HG03025 (cell line): ENCODE results near the gene CCDC195.

Source experiments
- ATAC-seq: cut with Tn5 transposase; IDR thresholded peaks from one replicate; pipeline ENCODE4 v1.9.1; 2021; ENCODE audit warnings: mild to moderate bottlenecking, moderate library complexity; ENCODE audit not compliant: unreplicated experiment, low FRiP score

Gene CCDC195, protein sequence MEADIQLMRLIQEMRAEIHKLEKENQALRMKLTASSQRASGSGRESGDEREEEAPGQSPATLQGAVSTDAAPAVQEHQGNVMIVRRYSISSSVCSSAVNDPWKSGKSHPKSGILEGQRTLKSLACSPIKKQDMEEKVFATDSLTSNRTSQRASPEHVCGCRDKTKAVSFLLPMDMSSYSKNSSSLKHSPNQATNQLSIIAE

DNA sequence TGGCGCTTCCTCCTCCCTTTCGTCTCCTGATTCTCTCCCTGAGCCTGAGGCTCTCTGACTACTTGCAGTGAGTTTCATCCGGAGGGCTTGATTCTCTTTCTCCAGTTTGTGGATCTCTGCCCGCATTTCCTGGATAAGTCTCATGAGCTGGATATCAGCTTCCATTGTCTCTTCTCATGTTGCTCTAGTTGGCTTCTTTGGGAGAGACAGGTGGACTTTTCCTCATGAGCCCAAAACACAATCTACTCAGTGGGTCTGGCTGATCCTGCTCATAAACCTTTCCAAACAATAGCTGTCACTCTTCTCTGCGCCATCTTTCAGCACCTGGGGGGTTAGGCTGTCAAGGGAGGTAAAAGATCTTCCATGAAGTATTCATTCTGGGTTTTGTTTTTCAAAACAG is at the start of gene CCDC195:
Gene CCDC195 (minus strand): TSS at position 165 of the 400 bp plus-strand sequence. CDS start 0 bp downstream, at position 165.
- no peak for ATAC-seq

DNA sequence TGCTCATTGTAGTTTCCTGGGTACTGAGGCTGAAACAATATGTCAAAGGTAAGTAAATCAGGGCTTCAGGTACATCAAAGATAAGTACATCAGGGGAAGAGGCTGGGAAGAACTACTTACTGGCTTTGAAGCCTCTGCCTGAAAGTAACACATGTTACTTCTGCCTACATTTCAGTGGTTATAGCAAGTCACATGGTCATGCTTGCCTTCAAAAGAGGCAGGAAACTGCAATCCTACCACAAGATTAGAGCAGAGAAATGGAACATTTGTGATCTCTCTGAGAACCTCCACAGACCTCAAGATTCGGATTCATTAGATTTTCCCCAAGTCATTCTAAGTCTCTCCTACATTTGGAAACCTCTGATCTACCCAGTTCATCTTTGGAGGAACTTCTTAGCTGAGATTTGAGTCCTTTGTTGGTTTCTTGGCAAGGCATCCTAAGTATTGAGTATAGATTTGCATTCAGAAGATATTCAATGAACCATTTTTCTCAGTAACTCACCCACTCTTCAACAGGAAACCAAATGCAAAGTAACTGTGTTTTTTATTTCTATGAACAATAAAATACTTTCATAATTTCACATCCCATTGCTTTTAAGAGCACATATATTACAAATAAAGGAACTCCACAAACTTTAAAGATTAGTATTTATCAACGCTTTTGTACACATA is 48.5 kb upstream of the CCDC195 start:
- peak; percentile 77 for ATAC-seq

DNA sequence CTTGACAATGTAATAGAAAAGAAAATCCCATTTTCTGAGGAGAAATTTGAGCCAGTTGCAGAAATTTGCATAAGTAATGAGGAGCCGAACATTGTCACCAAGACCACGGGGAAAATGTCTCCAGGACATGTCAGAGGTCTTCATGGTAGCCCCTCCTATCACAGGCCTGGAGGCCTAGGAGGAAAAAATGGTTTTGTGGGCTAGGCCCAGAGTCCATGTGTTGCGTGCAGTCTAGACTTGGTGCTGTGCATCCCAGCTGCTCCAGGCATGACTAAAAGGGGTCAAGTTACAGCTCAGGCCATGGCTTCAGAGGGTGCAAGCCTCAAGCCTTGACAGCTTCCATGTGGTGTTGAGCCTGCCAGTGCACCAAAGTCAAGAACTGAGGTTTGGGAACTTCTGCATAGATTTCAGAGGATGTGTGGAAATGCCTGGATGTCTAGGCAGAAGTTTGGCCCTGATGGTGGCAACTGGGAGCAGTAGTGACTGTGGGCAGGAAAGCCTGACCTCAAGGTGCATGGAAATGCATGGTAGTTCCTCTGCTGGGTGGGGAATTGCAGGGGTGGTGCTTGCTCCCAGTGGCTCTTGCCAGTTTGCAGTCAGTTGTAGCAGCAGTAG is 41.9 kb upstream of the CCDC195 start:
- no peak for ATAC-seq

DNA sequence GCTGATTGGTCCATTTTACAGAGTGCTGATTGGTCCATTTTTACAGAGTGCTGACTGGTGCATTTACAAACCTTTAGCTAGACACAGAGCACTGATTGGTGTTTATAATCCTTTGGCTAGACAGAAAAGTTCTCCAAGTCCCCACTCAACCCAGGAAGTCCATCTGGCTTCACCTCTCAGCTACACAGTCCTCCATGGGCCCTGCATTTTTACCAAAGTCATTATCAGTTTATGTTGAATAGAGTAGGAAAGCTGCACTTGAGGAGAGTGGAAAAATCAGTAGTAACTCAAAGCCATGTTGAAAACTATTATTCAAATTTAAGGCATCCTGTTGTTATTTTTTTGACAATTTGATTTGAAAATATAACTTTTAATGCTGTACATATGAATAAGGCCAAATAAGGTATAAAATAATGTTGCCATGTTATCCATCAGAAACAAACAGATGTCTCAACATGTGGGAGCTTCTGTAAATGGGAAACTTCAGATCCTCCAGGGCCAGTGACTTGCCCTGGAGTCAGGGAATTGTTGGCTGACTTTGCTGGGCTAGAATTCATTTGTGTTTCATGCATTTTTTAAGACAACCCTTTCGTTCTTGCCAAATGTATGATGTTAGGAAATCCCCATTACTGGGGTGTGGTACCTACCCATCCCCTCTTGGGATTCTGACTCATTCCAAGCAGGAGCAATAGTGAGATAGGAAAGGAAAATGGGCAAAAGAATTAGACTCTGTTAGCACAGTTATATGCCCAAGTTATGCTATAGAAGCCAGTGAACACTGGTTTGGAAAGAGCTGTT is 37.8 kb upstream of the CCDC195 start:
- ATAC-seq = no peak

DNA sequence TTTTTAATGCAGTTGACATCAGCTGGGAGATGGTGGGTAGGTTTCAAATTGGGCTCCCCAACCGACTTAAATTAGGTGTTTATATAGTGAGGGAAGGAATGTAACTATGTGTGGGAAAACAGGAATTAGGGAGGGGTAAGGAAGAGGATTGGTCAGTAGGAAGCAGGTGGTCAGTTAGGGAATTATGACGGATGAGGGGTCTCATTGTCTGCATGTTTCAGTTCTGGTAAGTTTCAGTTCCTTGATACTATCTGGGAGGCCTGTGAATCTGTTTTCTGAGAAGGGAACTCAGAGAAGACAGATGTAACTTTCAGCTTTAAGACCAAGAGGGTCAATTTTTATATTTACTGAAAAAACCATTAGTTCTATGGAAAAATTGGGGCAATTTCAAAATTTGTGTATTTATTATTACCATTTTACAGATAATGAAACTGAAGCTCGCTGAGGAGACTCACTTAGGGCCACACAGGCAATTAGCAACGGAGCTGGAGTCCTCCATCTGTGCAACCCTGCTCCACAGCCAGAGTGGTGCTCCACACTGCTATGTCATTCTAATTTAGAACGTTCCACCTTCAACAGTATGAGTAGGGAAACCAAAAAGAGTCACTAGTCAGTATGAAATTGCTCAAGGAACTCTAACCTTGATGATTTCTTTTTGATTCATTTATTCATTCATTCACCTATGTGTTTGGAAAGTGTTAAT is 36.0 kb upstream of the CCDC195 start:
- no peak for ATAC-seq

DNA sequence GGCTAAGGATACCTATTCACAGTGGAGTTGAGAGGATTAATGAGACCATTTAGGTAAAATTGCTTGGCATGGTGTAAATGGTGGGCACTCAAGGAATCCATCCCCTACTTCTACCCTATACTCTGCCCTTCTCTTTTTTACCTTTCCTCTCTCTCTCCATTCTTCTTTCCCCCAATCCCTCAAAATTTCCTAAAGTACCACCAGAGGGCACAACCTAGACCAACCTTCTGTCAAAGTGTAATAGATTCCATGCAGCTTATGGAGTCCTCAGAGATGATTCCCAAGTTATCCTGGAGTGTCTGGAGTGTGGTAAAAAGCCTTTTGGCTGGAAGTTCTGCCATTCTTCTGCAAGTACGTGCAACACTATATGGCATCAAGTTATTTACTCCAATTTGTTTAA is 33.0 kb upstream of the CCDC195 start:
- no peak for ATAC-seq

DNA sequence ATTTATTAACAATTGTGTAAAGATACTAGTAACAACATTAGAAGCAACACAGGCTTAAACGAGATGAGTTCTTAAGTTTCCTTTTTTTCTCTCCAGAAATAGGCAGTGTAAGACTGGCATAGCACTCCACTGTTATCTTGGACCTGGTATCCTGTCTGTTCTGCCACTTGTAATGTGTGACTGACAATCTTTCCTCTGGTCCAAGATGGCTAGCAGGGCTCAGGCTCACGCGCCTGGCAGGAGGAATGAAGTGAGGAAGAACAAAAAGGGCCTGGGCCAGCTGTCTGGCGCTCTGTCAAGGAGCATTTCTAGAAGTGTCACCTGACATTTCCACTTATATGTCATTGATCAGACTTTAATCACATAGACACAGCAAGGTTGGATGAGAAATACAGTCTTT is 31.6 kb upstream of the CCDC195 start:
- no peak for ATAC-seq

DNA sequence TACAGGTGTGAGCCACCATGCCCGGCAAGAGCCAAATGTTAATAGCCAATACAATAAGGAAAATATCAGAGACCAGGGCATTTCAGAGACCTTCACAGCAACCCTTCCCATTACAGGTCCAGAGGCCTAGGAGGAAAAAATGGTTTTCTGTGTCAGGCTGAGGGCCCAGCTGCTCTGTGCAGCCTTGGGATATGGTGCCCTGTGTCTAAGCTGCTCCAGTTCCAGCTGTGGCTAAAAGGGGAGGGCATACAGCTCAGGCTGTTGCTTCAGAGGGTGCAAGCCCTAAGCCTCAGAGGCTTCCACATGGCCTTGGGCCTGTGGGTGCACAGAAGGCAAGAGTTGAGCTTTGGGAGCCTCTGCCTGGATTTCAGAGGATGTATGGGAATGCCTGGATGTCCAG is 20.1 kb upstream of the CCDC195 start:
- no peak for ATAC-seq

DNA sequence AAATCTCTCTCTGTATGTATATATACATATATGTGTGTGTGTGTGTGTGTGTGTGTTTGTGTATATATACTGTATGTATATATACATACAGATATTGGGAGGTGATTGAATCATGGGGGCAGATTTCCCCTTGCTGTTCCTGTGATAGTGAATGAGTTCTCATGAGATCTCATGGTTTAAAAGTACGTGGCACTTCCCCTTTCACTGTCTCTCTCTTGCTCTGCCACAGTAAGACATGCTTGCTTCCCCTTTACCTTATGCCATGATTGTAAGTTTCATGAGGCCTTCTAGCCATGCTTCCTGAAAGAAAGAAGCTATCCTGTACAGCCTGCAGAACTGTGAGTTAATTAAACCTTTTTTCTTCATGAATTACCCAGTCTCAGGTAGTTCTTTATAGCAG is 18.8 kb upstream of the CCDC195 start:
- ATAC-seq = no peak

DNA sequence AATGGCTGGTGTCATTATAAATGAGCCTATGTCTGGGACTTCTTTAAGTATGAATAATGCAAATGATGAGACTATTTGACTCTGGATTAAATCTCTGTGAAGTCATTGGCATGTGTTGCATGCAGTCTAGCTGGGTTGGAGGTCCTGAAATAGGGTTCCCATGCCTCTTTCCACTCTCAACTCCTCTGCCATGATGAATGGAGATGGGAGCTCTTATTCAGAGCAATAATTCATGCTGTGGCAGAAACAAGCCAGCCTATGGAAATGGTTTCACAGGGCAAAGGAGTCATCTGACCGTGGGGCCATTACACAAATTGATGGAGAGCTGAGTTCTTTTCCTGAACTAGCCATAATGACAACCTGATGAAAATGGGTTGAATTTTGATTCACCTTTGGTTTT is 15.5 kb upstream of the CCDC195 start:
- ATAC-seq = no peak

DNA sequence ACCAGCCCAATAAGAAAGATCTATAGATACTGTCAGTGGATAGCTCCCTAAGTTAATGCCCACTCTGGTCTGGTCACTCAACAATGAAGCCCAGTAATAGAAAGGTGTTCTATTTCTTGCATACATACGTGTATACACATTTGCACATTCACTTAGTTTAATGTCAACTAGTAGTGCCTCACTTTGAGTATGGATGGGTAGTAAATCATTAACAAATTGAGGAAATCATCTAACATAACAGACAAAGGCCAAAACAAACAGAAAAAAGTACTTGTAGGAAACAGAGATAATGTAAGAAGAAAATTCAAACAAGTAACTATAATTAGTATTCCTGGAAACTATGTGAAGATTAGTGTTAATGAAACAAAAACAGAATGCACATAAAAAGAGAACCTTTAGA is 13.3 kb upstream of the CCDC195 start:
- no peak for ATAC-seq

DNA sequence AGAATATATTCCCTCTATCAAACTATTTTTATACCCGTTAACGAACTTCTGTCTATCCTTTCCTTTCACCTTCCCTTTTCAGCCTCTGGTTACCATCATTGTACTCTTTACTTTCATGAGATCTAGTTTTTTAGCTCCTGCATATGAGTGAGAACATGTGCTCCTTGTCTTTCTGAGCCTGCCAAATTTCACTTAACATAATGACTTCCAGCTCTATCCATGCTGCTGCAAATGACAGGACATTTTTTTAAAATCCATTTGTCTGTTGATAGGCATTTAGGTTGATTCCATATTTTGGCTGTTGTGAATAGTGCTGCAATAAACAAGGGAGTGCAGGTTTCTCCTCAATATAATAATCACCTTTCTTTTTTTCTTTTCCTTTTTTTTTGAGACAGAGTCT is 8.2 kb upstream of the CCDC195 start:
- ATAC-seq = no peak

DNA sequence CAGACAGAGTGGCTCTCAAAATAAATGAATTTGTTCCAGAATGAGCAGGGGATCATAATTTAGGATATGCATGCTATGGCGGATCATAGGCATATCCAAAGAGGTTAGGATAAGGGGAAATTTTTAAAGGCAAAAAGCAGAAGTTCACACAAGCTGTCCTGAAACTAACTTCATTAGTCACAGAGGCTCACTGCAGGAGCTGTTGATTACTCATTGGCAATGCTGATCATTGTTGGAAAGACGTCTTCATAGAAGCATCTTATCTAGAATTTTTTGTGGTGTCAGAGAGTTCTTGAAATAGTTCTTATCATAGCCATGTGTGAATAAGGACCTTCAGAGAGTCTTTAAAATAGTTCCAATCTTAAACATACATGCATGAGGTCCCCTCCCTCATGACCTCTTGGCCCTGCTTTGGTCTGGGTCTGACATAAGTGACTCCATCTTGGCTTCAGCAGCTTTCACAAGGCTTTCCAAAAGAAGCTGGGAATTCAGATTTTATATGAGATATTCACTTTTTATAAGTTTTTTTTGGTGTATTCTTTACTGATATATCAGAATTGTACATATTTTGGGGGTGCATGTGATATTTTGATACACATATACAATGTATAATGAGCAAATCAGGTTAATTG is 7.5 kb upstream of the CCDC195 start:
- no peak for ATAC-seq

DNA sequence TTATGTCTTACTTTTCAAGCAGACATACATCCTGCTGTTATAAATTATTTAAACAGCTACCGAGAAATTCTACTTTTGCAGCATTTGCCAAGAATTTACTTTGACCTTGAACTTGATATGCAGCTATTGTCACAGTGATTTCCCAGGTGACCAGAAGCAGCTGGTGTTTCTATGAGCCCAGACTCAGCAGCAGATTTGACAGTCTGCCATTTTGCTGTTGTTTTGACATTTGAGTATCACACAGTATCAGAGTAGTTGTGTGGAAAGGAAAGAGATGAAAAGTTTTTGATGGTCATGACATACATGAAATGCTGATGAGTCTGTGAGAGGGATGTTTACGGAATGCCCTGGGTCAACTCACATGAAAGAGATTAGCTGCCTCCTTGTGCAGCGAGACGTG is 6.6 kb upstream of the CCDC195 start:
- ATAC-seq = no peak

DNA sequence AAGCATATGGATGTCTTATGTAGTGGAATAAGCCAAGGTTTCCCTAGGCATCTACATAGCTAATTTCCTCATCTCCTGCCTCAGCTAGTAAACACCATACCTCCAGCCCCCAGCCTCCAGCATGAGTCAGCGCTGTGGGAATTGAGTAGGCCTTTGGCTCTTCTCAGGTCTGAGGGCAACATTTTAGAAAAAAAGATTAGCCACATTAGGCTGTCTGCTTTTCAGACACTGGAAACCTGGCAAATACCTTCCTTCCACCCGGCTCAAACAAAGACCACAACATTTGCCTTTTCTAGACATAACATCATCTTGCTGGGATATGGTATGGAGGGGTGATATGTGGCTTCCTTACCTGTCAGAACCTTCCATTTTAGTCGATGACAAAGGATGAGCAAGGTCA is 6.1 kb upstream of the CCDC195 start:
- ATAC-seq = no peak

DNA sequence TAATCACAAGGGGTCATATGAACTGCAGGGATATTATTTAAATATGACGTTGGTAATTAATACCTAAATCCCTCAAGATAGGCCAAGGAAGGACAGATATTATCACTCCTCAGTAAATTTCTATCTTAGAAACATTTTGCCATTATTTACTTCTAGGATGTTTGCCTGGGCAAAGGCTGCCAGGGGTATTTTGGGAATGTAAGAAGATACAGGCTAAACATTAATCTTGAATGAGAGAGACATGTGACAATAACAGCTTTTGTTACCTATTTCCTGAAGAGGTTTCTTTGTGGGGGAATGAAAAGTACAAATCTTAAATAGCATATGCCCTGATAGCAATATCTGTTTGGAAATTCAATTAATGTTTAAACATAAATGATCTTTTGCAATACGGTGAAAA is 756 bp upstream of the CCDC195 start:
- ATAC-seq = no peak

DNA sequence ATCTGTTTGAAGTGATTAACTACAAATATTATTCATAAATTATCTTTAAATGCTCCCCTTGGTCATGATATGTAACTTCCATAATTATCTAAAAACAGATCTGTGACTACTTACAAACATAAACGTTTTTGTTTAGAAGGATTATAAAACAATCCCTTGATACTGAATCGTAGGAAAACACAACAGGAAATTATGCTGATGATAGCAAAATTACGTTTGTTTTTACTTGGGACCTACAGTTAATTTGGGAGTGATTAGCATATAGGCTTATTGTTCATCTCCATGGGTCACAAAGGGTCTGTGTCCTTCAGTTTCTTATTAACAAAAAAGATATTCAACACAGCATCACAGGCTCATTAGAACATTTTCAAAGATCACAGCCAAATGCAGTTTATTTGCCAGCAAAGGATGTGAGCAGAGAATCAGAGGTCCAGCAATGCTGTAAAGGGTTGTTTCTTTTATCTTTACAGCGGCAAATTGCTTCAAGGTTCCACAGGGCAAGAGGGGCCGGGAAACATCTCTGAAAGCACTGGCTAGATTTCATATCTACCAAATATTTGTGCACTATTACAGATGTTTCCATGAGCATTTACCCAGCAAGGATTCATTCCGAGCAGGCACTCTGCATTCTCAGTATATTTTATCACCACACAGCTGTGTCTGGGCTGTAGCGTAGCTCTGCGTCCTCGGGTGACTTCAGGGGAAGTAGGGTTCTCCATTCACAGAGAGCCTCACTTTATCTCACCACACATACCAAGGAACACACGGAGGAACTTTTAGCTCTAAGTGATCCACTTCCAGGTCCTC is 4.1 kb downstream of the CCDC195 start:
- no peak for ATAC-seq

DNA sequence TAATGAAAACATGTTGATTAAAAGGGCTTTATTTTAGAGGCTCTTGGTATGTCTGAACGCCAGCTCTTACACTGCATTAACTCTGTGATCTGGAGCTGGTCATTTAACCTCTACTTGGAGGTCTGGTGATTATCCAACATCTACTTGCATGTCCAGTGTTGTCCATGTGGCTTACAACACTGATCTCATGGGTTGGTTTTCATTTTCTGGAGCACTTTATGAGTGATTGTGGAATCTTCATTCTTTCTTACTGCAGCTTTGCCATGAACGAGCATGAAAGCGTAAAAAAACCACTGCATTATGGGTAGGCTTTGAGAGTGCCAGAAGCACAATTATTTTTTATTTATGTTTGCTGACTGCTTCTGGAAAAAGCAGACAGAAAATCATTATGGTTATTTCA is 4.8 kb downstream of the CCDC195 start:
- no peak for ATAC-seq

DNA sequence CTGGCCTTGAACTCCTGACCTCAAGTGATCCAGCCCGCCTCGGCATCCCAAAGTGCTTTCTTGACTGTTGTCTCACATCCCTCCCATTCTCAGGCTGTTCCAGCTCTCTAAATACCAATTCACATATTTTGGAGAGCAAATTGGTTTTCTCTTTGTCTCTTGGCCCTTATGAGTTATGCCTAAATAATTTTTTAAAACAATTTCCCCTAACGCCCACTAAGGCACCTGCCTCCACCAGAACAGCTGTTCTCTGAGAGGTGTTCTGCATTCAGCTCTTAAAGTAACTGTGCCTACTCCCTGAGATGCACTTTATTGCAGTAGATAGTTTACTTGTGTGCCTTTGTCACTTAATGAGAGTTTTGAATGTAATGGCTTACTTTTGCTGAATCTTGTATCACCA is 6.9 kb downstream of the CCDC195 start:
- ATAC-seq = no peak
